Fibroblast of skin of abdomen (primary cell): ENCODE results near the gene MXRA7.

Experiments used
- DNase-seq: peaks from one replicate; pipeline ENCODE4 v3.0.0-alpha.2; 2013

The MXRA7 gene

GRCh38 chr17:76676629-76677028 is 34.1 kb downstream of the MXRA7 start:
- no peak for DNase-seq

- DNase-seq: no peak
These were observed 35.1 kb downstream of the MXRA7 start for GRCh38 chr17:76675648-76676047.

GRCh38 chr17:76674600-76674999 is 36.2 kb downstream of the MXRA7 start:
- no peak for DNase-seq

- peak; percentile 57 for DNase-seq
These were observed 37.0 kb downstream of the MXRA7 start for GRCh38 chr17:76673729-76674128.

- no peak for DNase-seq
These were observed 37.9 kb downstream of the MXRA7 start for GRCh38 chr17:76672892-76673291.

GRCh38 chr17:76672270-76672851 is 38.4 kb downstream of the MXRA7 start:
- DNase-seq: no peak

GRCh38 chr17:76671912-76672262 is 38.9 kb downstream of the MXRA7 start:
- DNase-seq: no peak

GRCh38 chr17:76671123-76671911 is 39.4 kb downstream of the MXRA7 start:
- DNase-seq: peak; percentile 100

- DNase-seq: no peak
These were observed 40.0 kb downstream of the MXRA7 start for GRCh38 chr17:76670718-76671122.

- DNase-seq: no peak
These were observed 40.6 kb downstream of the MXRA7 start for GRCh38 chr17:76670020-76670717.

GRCh38 chr17:76667786-76668453 is 42.8 kb downstream of the MXRA7 start:
- DNase-seq: no peak

GRCh38 chr17:76667491-76667755 is 43.3 kb downstream of the MXRA7 start:
- DNase-seq: no peak

GRCh38 chr17:76660656-76661042 is 50.1 kb downstream of the MXRA7 start:
- no peak for DNase-seq

- no peak for DNase-seq
These were observed 50.7 kb downstream of the MXRA7 start for GRCh38 chr17:76659928-76660655.

GRCh38 chr17:76658242-76658662 is 52.5 kb downstream of the MXRA7 start:
- no peak for DNase-seq

GRCh38 chr17:76657505-76658241 is 53.1 kb downstream of the MXRA7 start:
- no peak for DNase-seq

- DNase-seq: no peak
These were observed 56.4 kb downstream of the MXRA7 start for GRCh38 chr17:76654408-76654807.

GRCh38 chr17:76650504-76650903 is 60.3 kb downstream of the MXRA7 start:
- DNase-seq: no peak

- no peak for DNase-seq
These were observed 64.1 kb downstream of the MXRA7 start for GRCh38 chr17:76646712-76647111.

GRCh38 chr17:76645481-76645880 is 65.3 kb downstream of the MXRA7 start:
- DNase-seq: no peak

- DNase-seq: no peak
These were observed 65.8 kb downstream of the MXRA7 start for GRCh38 chr17:76644995-76645394.

- no peak for DNase-seq
These were observed 67.1 kb downstream of the MXRA7 start, which contains the start of gene ST6GALNAC1 for GRCh38 chr17:76643553-76644148. Gene ST6GALNAC1, minus strand, starts transcription at chr17:76643757. Its CDS starts 119 bp downstream, at chr17:76643638.
